Testis (tissue), 2 donors: ENCODE measurements around the gene NAV1.

Experiments used
- POLR2A ChIP-seq: fragments of 450-650 bp; IDR thresholded peaks from one replicate; pipeline ENCODE4 v1.6.1; 2017; ENCODE audit warnings: antibody characterized with exemption, mild to moderate bottlenecking, moderate library complexity
- TF ChIP-seq, protein P1 (sequence below), 3 experiments: fragments of 450-650 bp in 2 of 3; fragments of 200-600 bp in 1 of 3; sonication (generic) in 1 of 3; IDR thresholded peaks; one replicate each; pipeline ENCODE4 v1.5.1; 2016 to 2019; ENCODE audit warnings: antibody characterized with exemption in 3 of 3, mild to moderate bottlenecking in 2 of 3, moderate library complexity in 1 of 3

DNA sequence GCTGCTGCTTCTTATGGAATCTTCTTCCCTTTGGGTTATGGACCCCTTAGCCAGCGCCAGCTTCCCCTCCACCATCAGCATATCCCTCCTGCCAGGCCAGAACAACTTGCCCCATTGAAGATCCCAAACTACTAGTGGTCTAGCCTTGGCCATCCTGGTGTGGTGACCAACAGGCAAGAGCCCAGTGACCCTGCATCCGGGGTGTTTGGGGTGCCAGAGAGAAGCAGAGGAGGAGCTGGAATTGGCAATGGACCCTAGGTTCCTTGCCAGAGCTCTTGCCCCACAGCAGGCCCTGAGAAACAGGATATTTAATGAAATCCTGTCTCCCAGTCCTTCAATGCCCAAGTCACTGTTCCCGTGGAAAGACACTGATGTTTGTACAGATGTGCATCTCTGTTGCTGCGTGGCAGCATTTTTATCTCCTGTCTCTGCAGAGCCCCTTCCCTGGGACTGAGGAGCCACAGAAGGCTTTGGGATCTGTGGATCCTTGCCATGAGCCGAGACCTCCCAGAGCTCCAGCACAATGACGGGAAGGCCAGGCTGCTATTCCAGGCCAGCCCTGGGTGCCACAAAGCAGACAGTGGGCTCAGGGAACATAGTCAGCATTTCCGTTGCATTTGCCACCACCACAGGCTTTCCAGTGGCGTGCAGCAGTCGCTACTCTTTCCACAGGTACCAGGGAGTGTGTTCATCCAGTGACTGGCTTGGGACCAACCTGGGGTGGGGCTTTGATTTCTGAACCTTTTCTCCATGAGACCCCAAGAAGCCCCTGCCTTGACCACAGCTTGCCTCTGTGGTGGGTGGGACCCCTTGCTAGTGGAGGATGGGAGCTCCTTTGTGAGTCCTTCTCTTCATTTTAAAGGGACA is 21.6 kb downstream of the NAV1 start:
- TF ChIP-seq, protein P1, sequence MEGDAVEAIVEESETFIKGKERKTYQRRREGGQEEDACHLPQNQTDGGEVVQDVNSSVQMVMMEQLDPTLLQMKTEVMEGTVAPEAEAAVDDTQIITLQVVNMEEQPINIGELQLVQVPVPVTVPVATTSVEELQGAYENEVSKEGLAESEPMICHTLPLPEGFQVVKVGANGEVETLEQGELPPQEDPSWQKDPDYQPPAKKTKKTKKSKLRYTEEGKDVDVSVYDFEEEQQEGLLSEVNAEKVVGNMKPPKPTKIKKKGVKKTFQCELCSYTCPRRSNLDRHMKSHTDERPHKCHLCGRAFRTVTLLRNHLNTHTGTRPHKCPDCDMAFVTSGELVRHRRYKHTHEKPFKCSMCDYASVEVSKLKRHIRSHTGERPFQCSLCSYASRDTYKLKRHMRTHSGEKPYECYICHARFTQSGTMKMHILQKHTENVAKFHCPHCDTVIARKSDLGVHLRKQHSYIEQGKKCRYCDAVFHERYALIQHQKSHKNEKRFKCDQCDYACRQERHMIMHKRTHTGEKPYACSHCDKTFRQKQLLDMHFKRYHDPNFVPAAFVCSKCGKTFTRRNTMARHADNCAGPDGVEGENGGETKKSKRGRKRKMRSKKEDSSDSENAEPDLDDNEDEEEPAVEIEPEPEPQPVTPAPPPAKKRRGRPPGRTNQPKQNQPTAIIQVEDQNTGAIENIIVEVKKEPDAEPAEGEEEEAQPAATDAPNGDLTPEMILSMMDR (IDR thresholded peaks at IDR 0.05): no peak
- no peak for TF ChIP-seq POLR2A
